Right atrium auricular region (tissue), 2 donors: ENCODE measurements around the gene RCHY1. TPM values are rescaled to one million over a fixed set of nuclear protein-coding genes. Genes with fewer than 3 reads are reported as not detected.
"Not testable (repeated sequence)": the region's sequence is repeated elsewhere in the genome, so short reads cannot be mapped to it uniquely, and the experiment has no call there.

ENCODE experiments used
- DNase-seq: peaks from one replicate; pipeline ENCODE4 v3.0.0-alpha.2; 2019; ENCODE audit warnings: low spot score
- H3K27ac ChIP-seq, 2 donors: fragments of 200-600 bp; sonication (generic); 1 replicate in 1 of 2; 2 replicates in 1 of 2; pipeline ENCODE4 v1.5.1; 2016 to 2019
- H3K27me3 ChIP-seq, 2 donors: fragments of 200-600 bp; sonication (generic); one replicate each; pipeline versions ENCODE4 v1.5.1 to v1.6.0; 2017 to 2019
- H3K36me3 ChIP-seq: fragments of 200-600 bp; sonication (generic); one replicate; pipeline ENCODE4 v1.5.1; 2016
- H3K4me1 ChIP-seq, 2 donors: fragments of 200-600 bp; sonication (generic); one replicate each; pipeline versions ENCODE4 v1.5.1 to v1.6.0; 2017 to 2019
- H3K4me3 ChIP-seq, 2 donors: fragments of 200-600 bp; sonication (generic); 1 replicate in 1 of 2; 2 replicates in 1 of 2; pipeline ENCODE4 v1.5.1; 2017 to 2019; ENCODE audit warnings: mild to moderate bottlenecking in 1 of 2, moderate library complexity in 1 of 2
- H3K9me3 ChIP-seq, 2 donors: fragments of 200-600 bp; sonication (generic); one replicate each; pipeline ENCODE4 v1.5.1; 2019
- total RNA-seq, 2 donors: library from RNA; depleted of rRNA; stranded (reverse); fragments of >200 nt; gene quantifications; one replicate each; pipeline ENCODE4 v1.1.0, GENCODE V29; 2016
- TF ChIP-seq, protein P1 (sequence below), 2 donors: fragments of 200-600 bp; sonication (generic); IDR thresholded peaks; one replicate each; pipeline ENCODE4 v1.5.1; 2019; ENCODE audit warnings: antibody characterized with exemption in 2 of 2

The RCHY1 gene
- total RNA-seq, 2 donors from 2014 or later: 28.6 to 36.3 TPM

DNA sequence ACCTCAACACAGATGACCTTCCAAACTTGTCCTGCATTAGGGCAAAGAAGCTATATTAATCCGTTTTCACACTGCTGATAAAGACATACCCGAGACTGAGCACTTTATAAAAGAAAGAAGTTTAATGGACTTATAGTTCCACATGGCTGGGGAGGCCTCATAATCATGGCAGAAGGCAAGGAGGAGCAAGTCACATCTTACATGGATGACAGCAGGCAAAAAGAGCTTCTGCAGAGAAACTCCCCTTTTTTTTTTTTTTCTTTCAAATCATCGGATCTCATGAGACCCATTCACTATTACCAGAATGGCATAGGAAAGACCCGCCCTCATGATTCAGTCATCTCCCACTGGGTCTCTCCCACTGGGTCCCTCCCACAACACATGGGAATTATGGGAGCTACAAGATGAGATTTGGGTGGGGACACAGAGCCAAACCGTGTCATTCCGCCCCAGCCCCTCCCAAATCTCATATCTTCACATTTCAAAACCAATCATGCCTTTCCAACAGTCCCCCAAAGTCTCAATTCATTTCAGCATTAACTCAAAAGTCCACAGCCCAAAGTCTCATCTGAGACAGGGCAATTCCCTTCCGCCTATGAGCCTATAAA lies 17.4 kb upstream of the RCHY1 start:
- H3K36me3 ChIP-seq: peaks cover 52% of the 10 kb centered on the region
- not testable (repeated sequence) for H3K4me1 ChIP-seq, H3K4me3 ChIP-seq, H3K9me3 ChIP-seq, H3K27me3 ChIP-seq, DNase-seq, H3K27ac ChIP-seq

DNA sequence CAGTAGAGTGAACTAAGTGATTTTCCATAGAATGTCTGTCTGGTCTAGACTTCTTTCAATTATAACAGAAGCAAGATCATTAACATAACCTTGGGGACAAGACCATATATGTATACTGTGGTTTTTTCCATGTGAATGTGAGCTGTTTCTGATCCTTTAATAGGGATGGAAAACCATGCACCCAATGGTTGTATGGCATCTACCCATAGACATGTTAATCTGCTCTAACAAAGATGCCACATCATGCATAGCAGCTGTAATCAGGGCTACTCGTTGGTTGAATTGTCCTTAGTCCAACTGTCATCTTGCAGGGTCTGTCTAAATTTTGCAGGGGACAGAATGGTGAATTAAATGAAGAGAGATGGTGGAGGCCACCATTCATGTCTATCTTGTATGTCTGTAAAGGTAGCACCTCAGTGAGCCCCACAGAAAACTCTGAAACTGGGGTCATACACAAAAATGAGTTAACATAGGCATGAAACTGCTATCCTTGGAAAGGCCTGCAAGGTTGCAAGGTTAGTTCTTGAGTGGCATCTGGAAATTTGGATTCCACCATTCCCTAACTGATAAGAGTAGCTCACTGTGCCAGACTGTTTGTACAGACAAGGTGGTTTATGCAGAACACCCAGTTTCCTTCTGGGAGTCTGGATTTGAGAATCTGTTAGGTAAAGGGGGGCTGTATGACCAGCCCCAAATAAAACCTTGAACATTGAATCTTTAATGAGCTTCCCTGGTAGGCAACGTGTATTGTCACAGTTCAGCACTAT lies 16.5 kb upstream of the RCHY1 start:
- no peak for DNase-seq
- Histone ChIP-seq H3K9me3 (no peaks in the 10 kb centered on the region), H3K36me3 (peaks cover 61% of the 10 kb centered on the region), H3K27me3 (no peaks in the 10 kb centered on the region), H3K4me3 (no peak overlapping the region), H3K4me1 (no peaks in the 10 kb centered on the region), H3K27ac (no peak overlapping the region)
- TF ChIP-seq, protein P1, sequence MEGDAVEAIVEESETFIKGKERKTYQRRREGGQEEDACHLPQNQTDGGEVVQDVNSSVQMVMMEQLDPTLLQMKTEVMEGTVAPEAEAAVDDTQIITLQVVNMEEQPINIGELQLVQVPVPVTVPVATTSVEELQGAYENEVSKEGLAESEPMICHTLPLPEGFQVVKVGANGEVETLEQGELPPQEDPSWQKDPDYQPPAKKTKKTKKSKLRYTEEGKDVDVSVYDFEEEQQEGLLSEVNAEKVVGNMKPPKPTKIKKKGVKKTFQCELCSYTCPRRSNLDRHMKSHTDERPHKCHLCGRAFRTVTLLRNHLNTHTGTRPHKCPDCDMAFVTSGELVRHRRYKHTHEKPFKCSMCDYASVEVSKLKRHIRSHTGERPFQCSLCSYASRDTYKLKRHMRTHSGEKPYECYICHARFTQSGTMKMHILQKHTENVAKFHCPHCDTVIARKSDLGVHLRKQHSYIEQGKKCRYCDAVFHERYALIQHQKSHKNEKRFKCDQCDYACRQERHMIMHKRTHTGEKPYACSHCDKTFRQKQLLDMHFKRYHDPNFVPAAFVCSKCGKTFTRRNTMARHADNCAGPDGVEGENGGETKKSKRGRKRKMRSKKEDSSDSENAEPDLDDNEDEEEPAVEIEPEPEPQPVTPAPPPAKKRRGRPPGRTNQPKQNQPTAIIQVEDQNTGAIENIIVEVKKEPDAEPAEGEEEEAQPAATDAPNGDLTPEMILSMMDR (IDR thresholded peaks at IDR 0.05): no peak

DNA sequence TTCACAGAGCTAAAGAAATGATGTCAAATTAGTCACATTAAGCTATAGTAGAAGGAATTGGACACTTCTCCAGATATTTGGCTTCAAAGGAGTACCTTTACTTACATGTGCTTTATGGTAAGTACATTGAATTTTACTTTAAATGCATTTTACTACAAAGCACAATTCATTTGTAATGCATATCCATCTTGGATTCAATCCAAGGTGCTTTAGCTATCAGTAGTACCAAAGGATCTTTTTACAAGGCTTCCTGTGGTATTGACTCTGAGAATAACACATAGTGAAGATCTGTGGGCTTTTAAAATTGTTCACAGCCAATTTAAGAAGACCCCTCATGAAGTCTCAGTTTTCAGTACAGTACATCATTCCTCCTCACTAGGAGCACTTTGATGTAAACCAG lies 13.3 kb upstream of the RCHY1 start:
- peaks cover 67% of the 10 kb centered on the region for H3K36me3 ChIP-seq
- DNase-seq: no peak
- no peak overlapping the region for H3K27ac ChIP-seq
- H3K9me3 ChIP-seq: no peaks in the 10 kb centered on the region
- no peak overlapping the region for H3K4me3 ChIP-seq
- no peaks in the 10 kb centered on the region for H3K4me1 ChIP-seq
- TF ChIP-seq, protein P1 (IDR thresholded peaks at IDR 0.05): no peak
- H3K27me3 ChIP-seq: no peaks in the 10 kb centered on the region

DNA sequence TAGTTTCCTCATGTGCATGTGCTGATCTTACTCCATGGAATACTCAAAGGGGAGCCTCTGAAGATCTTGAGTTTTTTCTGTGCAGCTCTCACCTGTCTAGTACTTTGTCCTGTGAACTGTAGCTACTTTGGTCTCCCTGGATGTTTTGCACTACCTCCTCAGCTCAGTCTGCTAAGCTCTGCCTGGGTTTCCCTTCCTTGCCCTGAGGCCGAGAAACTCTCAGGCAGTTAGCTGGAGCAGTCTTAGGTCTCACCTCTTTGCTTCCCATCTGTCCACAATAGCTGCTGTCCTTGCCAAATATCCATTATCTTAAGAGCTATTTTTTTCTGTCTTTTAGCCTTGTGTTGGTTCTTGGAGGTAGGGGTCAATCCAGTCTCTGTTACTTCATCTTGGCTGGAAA lies 11.7 kb upstream of the RCHY1 start:
- TF ChIP-seq, protein P1 (IDR thresholded peaks at IDR 0.05): no peak

DNA sequence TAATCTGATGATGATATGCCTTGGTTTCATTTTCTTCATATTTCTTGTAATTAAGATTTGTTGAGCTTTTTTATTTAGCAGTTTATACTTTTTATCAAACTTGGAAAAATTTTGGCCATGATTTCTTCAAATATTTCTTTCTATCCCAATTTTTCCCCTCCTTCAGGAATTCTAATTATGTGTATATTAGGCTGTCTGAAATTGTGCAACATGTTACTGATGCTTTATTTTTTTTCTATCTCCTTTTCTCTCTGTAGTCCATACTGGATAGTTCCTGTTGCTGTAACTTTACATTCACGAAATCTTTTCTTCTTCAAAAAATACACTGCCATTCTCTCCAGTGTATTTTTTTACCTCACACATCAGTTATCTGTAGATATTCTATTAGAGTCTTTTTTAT lies 10.9 kb upstream of the RCHY1 start:
- no peak overlapping the region for H3K4me3 ChIP-seq
- no peaks in the 10 kb centered on the region for H3K4me1 ChIP-seq
- TF ChIP-seq, protein P1 (IDR thresholded peaks at IDR 0.05): no peak
- H3K9me3 ChIP-seq: no peaks in the 10 kb centered on the region
- H3K27ac ChIP-seq: no peak overlapping the region
- H3K36me3 ChIP-seq: peaks cover 62% of the 10 kb centered on the region
- no peak for DNase-seq
- no peaks in the 10 kb centered on the region for H3K27me3 ChIP-seq

More for the DNA sequence above, 11.7 kb upstream of the RCHY1 start:
- Histone ChIP-seq H3K9me3 (no peaks in the 10 kb centered on the region), H3K36me3 (peaks cover 62% of the 10 kb centered on the region), H3K27me3 (no peaks in the 10 kb centered on the region), H3K27ac (no peak overlapping the region), H3K4me1 (no peaks in the 10 kb centered on the region), H3K4me3 (no peak overlapping the region)
- no peak for DNase-seq

DNA sequence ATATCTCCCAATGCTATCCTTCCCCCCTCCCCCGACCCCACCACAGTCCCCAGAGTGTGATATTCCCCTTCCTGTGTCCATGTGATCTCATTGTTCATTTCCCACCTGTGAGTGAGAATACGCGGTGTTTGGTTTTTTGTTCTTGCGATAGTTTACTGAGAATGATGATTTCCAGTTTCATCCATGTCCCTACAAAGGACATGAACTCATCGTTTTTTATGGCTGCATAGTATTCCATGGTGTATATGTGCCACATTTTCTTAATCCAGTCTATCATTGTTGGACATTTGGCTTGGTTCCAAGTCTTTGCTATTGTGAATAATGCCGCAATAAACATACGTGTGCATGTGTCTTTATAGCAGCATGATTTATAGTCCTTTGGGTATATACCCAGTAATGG lies 5.2 kb upstream of the RCHY1 start:
- H3K4me3 ChIP-seq, H3K27ac ChIP-seq, H3K9me3 ChIP-seq, DNase-seq, H3K4me1 ChIP-seq, H3K27me3 ChIP-seq: not testable (repeated sequence)
- H3K36me3 ChIP-seq: peaks cover 31% of the 10 kb centered on the region
